ENCODE results near the gene MXRA8. TPM values are rescaled to one million over a fixed set of nuclear protein-coding genes. Genes with fewer than 3 reads are reported as not detected.

Gene MXRA8
- total and polyA plus RNA-seq, 9 of the 15 experiments (the other 6 are each of a cell fraction or from before 2014, with no cell fraction given): 0.66 to 11.3 (median 6.3) TPM

GRCh38 chr1:1322418-1322817, 35.9 kb downstream of the MXRA8 start:
- intact Hi-C loops (cut with micrococcal nuclease) (loop anchor here (5.0 kb wide), 1 partner anchor 55 kb away; the partner anchor contains the start of gene AURKAIP1), in situ Hi-C loops (cut with MboI) (no loop called here)
- H4K20me1 ChIP-seq (replicated peaks; ENCODE audit: control insufficient read depth, insufficient read depth, low read length): peaks cover 28% of the 10 kb centered on the region; the same call in 1 of the 2 replicates
- H3K4me1 ChIP-seq (replicated peaks in 1 of 2; ENCODE audit: control insufficient read depth in 2 of 2, insufficient read depth in 2 of 2, low read length in 2 of 2): peaks cover 35 to 90% of the 10 kb centered on the region in 2 experiments
- H3K9ac ChIP-seq (ENCODE audit: insufficient read depth in 1 of 2, low read depth in 2 of 2, low read length in 2 of 2): peak overlapping the region in 1 of 2 experiments; percentile 88; a peak in 1 of 4 replicates
- no peak overlapping the region for H3K27ac ChIP-seq (ENCODE audit: extremely low read depth, low read depth, low read length)
- 92% methylated on average over 3 of the region's 14 CpGs for WGBS (ENCODE audit: insufficient coverage, low coverage, missing lambda C conversion rate)
- no peaks in the 10 kb centered on the region for H3K9me3 ChIP-seq (replicated peaks; ENCODE audit: control insufficient read depth, insufficient read depth, low read depth, low read length)
- no peak overlapping the region for H2AFZ ChIP-seq (ENCODE audit: low read depth, low read length)
- peaks cover 58% of the 10 kb centered on the region for H3K36me3 ChIP-seq (ENCODE audit: control insufficient read depth, insufficient read depth, low read length)
- FAIRE-seq: no peak
- H3K27me3 ChIP-seq (ENCODE audit: control insufficient read depth in 2 of 2, insufficient read depth in 2 of 2, low read length in 2 of 2): no peaks in the 10 kb centered on the region
- H3K4me2 ChIP-seq (ENCODE audit: insufficient read depth, low read length): peak overlapping the region; percentile 65; the same call in 1 of the 2 replicates
- BruUV-seq (replicated peaks): no TSS peak
- H3K79me2 ChIP-seq (ENCODE audit: control insufficient read depth, insufficient read depth, low read length): peaks cover 74% of the 10 kb centered on the region
- H3K9me1 ChIP-seq (ENCODE audit: control insufficient read depth, insufficient read depth, low read length): peaks cover 13% of the 10 kb centered on the region
- ATAC-seq: no peak
- POLR2A ChIA-PET: interaction anchor here (2.1 kb wide), 1 partner anchor 8 kb away, joined by 5 read pairs; no protein-coding TSS in a partner anchor
- no peak overlapping the region for H3K4me3 ChIP-seq
- CTCF ChIA-PET (ENCODE audit: low intra/inter-chr PET ratio): no interaction called here
- DNase-seq (ENCODE audit: extremely low read depth in 1 of 4, low spot score in 3 of 4): peak in 2 of 4 experiments; percentile 51 to 54
- TF ChIP-seq ASH1L (IDR thresholded peaks at IDR 0.05; ENCODE audit: borderline replicate concordance, low read depth, partially characterized antibody) (no peak), ZNF253 (CRISPR knock-in tag; conservative IDR thresholded peaks at IDR 0.05) (no peak), ZNF282 (CRISPR knock-in tag; IDR thresholded peaks at IDR 0.05) (no peak), USF1 (CRISPR knock-in tag; IDR thresholded peaks at IDR 0.05) (no peak), ZNF263 (CRISPR knock-in tag; IDR thresholded peaks at IDR 0.05; ENCODE audit: borderline replicate concordance) (no peak), RBFOX2 (IDR thresholded peaks at IDR 0.05; ENCODE audit: low read depth, low read length) (no peak), CREB3 (tag; conservative IDR thresholded peaks at IDR 0.05; ENCODE audit: low read depth) (no peak), HEY1 (CRISPR knock-in tag; IDR thresholded peaks at IDR 0.05; ENCODE audit: borderline replicate concordance) (no peak), ERF (CRISPR knock-in tag; IDR thresholded peaks at IDR 0.05) (no peak), MITF (IDR thresholded peaks at IDR 0.05) (no peak), MECOM (CRISPR knock-in tag; IDR thresholded peaks at IDR 0.05) (no peak), POLR2B (IDR thresholded peaks at IDR 0.05; ENCODE audit: low read depth, partially characterized antibody) (no peak), HNRNPK (IDR thresholded peaks at IDR 0.05; ENCODE audit: low read depth, low read length, poor library complexity, severe bottlenecking) (no peak), LEF1 (IDR thresholded peaks at IDR 0.05) (no peak), TSHZ1 (CRISPR knock-in tag; IDR thresholded peaks at IDR 0.05) (no peak), HDAC2 (IDR thresholded peaks at IDR 0.05) (no peak), KDM4B (IDR thresholded peaks at IDR 0.05; ENCODE audit: borderline replicate concordance in 2 of 2, low read depth in 1 of 2) (no peak)
